ENCODE measurements around the gene PKHD1. TPM values are rescaled to one million over a fixed set of nuclear protein-coding genes. Genes with fewer than 3 reads are reported as not detected.
"Not testable (repeated sequence)": the region's sequence is repeated elsewhere in the genome, so short reads cannot be mapped to it uniquely, and the experiment has no call there.

PKHD1 gene
- polyA plus RNA-seq, 10 donors: 2.1 to 6.8 (median 4.2) TPM

DNA sequence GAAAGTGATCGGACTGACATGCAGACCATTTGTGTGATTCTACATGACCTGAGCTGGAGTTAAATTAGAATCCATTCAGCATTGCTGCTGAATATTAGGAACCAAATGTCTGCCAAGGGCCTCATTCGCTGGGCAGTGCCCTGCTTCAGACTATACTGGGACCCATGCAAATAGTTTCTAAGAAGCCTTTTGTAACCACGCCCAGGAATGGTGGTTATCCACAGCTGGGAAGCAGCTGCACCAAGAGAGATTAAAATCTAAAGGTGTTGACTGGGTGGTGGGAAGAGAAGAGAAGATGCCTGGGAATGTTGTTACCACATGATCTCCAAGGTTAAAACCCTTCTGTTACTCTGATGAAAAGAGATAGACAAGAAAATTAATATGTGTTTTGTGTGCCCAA is 156.8 kb downstream of the PKHD1 start:
- peak in 1 of 3 donors; percentile 12 for DNase-seq

DNA sequence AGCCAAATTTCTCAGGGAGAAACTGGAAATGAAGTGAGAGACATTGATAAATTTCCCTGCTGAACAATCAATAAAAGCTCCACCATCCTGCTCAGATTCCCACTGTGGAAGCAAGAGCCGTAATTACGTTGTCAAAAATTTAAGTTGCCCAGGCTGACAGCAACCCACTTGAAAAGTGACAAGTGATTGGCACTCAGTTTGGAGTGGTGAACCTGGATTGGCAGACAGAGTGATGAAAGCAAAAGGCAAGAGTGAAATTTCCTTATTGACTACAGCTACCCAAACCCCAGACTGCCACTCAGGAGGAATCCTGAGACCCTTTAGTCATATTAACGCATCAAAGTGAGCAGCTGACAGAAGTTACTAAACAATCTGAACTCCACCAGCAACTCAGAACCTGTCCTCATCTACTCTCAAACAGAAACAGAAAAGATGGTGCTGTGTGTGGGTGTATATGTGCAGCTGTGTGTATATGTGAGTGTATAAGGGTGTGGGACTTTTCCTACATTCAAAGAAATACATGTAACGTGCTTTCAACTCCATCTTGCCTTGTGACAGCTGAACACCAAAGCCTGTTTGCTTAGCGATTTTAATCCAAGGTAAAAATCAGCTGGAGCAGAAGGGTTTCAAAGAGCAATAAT is 157.4 kb downstream of the PKHD1 start:
- no peak for DNase-seq

DNA sequence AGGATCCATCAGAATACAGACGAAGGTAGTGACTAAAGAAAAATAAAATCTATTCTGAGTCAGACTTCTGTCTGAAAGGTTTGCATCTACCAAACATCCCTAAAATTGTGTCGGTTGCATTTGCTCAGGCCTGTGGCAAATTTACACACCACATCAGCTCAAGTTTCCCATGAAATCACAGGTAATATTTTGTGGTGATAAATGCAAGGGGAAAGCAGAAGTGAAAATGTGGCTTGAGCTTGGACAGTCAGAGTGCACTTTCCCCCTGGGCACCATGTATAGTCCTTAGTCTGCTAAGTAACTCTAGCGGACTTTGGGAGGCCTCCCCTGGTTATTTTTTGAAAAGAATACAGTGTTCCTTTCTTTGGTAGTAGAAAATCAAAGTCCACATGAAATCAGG is 159.1 kb downstream of the PKHD1 start:
- no peak for DNase-seq

DNA sequence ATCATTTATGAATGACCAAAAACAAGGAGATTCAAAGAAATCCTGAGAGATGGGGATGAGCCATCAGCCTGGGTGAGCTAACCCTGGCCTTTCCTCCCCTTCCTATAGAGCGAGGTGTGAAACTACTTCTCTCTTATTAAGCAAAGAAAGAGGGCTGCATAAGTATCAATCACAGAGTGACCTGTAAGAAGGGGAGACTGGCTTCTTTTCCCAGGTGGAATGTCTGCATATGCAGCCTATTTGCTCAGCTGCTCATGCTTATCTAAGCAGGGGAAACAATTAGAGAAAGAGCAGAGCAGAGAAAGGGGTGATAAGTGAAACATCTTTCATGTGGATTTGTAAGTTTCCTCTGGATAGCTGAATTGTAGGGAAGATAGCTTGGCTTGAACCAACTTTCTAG is 160.0 kb downstream of the PKHD1 start:
- no peak for DNase-seq

DNA sequence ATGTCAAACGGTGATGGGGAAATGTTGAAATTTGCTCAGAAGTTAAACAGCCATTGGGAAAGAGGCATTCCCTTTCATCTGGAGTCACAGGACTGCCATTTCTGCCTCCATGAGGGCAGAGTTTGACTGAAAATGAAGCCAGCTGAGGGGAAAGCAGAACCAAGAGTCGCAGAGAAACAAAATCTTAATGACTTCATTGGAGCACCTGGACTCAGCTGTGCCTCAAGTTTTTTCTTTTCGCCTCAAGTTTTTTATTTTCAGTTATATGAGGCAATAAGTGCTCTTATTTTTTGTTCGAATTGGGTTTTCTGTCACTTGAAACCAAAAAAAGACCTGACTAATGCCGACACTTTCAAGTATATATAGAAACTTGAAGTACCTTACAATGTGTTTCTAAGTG is 161.3 kb downstream of the PKHD1 start:
- no peak for DNase-seq

DNA sequence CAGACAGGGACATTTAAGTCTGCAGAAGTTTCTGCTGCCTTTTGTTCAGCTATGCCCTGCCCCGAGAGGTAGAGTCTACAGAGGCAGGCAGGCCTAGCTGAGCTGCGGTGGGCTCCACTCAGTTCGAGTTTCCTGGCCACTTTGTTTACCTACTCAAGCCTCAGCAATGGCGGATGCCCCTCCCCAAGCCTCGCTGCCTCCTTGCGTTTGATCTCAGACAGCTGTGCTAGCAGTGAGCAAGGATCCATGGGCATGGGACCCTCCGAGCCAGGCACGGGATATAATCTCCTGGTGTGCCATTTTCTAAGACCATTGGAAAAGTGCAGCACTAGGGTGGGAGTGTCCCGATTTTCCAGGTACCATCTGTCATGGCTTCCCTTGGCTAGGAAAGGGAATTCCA is 164.9 kb downstream of the PKHD1 start:
- DNase-seq: not testable (repeated sequence)

DNA sequence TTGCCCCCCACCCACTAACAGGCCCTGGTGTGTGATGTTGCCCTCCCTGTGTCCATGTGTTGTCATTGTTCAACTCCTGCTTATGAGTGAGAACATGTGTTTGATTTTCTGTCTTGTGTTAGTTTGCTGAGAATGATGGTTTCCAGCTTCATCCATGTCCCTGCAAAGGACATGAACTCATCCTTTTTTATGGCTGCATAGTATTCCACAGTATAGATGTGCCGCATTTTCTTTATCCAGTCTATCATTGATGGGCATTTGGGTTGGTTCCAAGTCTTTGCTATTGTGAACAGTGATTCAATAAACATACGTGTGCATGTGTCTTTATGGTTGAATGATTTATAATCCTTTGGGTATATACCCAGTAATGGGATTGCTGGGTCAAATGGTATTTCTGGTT is 169.1 kb downstream of the PKHD1 start:
- not testable (repeated sequence) for DNase-seq

DNA sequence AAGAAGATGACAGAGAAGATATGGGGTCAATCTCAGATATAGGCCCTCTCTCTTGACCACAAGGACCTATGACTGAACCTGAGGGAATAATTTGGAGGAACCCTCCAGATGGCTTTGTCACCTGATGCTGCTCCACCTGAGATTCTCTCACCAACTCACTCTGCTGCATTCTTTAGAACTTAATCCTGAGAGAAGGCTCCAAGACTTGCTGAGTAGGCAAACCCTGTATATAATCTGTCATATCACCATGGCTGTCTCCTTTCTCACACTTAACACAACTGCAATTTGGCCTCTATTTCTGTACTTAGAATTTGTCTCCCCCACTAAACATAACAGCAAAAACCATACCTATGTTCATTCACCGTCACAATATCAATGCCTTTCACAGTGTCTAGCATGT is 172.3 kb downstream of the PKHD1 start:
- no peak for DNase-seq

DNA sequence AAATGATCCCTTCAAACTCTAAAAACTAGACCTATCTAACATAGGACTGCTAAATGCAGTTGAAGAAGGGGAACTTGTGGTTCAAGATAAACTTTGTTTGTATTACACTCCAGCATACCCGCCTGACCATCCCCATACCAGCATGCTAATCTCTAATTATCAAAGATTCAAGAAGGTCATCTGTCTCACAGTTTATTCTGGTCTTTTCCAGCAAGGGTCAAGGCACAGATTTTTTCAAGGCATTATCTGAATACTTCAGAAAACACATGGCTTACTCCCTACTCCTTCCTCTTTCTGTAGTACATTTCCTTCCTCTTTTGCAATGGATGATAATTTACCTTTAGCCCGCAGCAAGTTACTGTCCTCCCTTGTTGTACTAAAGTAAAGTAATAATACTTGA is 174.1 kb downstream of the PKHD1 start:
- DNase-seq: no peak

DNA sequence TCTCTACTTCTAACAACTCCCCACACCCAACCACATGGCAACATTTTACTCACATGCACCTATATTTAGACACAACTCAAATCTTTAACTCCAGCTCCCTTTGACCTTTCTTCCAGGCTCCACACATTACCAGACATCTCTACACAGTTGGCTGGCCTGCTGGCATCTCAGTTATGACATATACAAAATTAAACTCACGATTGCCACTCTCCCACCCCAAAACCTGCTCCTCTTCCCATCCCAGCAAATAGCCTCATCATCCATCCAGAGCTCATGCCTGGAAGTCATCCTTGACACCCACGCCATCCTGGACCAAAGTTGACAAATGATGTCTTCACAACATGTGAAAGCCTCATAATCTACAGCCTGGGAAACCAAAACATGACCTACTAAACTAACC is 176.6 kb downstream of the PKHD1 start:
- no peak for DNase-seq

DNA sequence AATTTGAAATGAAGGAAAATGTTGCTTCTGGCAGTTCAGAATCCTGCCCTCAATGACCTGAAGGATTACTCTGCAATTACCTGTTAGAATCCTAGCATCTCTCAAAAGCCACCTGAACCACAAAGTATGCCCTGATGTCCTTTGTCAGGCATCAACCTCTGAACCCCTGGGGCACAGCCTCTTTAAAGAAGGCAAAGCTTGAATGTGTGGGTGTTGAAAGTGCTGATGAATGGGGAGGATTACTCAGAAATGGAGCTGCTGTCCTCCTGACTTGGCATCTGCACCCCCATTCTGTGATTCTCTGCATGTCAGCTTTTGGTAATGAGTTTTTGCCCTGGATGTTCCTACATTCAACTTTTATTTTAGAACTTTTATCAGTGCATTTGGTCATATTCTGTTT is 179.2 kb downstream of the PKHD1 start:
- no peak for DNase-seq

DNA sequence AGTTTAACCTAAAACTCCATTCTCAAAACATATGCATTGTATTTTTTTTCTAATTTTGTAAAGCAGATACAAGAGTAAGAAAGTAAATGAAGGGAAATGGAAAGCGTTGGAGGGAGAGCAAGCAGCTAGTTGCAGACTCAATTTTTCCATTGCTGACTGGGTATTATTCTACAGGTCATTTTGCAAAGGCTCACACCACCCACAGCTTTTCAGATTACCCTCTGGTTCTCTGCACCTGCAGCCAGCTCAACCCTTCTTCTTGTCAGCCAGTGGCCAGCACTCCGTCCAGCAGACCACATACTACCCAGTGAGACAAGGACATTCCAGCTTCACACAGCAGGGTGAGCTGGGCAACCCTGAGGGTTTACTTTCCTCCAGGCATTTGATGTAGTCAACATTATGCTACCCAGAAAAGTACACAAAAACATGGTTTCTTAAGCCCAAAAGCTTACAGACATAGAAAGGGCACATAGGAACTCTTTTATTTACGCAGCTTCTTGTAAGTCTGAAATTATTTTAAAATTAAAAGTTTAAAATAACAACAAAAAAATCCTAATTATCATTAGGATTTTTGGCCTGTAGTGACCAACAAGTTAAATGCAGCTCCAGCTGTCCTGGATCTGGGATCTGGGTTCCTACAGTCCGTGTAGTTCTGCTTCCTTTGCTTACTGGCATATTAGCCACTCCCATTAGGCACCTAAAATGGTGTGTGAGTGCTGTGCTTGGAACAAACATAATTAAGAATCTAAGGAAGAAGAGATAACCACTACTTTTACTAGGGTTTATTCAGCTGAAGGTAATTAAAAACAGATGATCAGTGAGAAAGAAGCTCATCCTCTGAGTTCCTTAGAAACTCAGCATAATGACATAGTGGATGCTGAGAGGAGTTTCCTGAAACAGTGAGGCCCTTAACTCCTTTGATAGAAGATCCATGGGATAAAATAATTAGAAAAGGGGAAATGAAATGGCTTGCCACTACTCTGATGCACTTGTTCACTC is 185.3 kb downstream of the PKHD1 start:
- no peak for DNase-seq

DNA sequence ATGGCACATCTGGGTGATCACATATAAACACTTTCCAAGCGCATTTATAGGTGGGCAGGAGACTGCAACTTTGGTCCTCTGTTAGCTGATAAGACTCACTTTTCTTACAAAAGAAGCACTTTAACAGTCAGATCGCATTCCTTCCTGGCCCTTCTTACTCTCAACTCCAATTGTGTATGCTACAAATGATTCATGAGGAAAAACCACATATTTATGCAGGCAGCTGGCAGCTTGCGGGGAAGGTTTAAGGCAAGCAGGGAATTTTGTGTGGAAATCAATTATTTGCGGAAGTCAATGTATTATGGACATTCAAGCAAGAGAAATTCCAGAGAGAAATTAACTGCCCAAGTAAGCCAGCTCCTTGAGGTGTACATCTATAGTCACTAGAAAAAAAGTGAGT is 194.0 kb downstream of the PKHD1 start:
- DNase-seq: peak in 2 of 3 donors; percentile 10 to 46

DNA sequence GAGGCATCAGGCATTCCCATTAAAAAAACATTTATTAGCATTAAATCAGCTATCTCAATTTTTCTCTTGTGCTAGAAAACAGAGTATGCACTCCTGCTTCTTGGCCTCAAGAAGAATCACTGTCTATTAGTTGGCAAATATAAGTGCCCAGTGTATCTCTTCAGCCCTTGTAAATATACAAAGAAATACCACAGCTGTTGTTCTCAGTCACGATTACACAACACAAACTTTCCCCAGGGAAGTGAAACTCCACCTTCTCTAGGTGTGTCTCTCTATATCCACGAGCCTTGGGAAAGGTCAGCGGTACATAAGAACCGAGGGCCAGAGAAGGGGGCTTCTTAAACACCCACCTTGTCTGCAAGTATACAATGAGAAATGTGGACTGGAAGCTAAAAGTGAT is 194.7 kb downstream of the PKHD1 start:
- DNase-seq: peak in 2 of 3 donors; percentile 6 to 24

DNA sequence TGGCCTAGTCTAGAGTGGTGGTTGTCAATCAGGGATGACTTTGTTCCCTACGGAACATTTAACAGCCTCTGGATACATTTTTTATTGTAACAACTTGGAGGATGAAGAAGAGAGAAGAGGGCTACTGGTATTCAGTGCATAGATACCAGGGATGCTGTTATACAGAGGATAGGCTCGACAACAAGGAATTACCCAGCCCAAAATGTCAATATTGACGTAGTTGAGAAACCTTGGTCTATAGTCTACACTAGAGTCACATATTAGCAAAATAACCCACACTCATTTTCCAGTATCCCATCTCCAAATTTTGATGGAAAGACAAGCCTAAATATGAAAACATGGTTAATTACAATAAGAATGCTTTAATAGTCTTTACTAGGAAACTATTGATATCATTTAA is 195.1 kb downstream of the PKHD1 start:
- no peak for DNase-seq

DNA sequence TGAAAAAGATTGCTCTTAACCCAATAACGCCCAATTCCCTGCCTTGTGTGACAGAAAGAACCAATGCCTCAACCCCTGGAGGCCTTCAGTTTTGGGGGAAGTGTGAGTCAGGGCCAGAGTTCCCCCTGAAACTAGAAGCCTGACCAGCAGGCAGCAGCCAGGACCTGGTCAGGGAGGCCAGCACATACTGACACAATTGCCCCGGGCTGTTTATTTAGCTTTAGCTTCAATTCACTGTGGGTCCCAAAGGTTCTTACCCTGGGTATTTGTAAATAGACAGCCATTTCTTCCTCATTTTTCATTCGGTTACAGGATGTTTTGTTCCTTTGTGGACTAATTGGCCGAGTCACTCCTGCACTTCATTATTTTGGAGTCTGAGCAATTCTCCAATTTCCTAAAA is 195.6 kb downstream of the PKHD1 start:
- no peak for DNase-seq

DNA sequence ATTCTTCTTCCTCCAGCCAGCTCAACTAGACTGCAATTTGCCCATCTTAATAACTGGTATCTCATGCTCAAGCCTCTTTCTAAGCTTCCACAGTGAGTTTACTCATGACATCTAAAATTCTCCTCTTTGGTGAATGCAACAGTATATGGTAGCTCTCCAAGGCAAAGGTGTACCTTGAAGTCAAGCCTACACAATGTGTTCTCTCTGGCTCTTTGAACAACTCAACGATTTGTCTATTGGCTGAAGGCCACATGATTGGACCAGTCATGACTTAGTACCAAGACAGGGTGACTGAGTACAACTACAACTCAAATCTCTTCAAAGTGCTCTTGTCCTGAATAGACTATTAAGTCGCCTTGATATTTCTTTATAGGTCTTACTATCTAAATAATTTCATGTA is 199.6 kb downstream of the PKHD1 start:
- DNase-seq: no peak

DNA sequence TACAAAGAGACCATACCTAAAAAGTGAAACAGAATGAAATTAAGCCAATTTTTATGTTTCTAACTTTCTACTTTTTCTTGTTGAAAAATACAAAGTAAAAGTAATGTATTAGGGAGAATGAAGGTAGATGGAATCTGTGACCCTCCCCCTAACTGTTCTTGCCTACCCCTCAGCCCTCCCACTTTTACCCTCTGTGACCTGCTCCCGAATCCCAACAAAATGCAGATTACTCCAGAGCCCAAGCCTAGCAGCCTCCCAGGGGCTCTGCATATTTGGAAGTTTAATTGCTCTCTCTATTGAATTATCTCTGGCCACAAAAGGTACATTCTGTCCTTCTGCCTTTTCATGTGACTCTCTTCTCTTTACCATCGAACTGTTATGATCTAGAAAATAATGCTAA is 201.5 kb downstream of the PKHD1 start:
- no peak for DNase-seq

DNA sequence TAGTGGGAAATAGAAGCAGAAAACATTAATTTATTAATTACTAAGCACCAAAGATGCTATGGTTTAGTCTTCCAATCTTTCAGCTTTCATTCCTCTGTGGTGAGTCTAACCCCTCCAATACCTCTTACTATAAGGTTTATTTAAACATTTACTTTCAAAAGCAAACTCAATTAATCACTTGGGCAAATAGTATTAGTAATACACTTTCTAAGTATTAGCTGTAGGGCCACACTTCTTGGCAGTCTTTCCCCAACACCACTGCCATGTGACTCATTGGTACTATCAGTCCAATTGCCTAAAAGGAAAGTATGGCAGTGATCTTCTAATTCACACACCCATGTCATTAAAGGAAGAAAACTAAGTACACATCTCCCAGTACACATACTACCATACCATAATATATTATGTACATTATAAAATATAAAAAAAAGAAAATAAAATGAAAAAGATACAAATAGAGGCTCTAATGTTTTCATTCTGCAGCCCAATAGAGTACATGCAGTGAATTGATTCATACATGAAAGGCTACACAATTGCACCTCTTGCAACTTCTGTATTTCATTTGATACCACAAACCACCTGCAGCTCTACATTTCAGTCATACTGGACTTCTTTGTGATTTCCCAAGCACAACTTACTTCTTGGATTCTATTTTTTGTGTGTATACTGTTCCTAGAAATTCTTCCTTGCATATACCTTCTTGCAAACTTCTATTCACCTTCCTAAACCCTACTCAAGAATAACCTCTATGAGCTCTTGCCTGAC is 218.6 kb downstream of the PKHD1 start:
- no peak for DNase-seq

DNA sequence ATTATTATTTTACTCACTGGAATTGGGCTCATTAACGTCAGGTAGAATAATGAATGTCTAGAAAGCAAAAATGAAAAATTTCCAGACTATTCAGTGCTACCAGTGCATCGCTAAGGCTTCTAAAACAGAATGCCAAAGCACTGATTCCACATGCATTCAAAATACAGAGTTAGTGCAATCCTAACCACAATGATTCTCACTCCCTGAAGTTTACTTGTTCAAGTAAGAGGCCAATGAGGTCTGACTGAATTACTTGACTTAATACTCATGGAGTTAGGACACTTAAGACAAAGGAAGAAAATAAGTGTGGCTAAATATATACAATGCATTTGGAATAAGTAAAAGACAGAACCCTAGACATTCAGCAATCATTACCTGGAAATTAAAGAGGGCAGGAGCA is 220.5 kb downstream of the PKHD1 start:
- DNase-seq: no peak

DNA sequence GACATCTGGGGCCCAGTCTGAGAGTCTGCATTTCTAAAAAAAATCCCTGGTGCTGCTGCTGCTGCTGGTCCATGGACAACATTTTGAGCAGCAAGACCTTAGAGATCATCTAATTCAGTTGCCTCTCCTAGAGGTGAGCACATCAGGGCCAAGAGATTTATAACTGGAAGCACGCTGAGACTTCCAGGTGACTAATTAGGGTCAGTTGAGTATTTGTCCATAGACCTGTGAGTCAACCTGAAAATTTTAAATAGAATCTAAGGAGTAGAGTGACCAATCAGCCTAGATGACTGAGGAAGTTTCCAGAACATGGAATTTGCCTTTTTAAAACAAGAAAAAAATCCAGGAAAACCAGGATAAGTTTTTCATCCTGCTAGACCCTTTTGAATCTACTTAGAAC is 221.4 kb downstream of the PKHD1 start:
- no peak for DNase-seq

DNA sequence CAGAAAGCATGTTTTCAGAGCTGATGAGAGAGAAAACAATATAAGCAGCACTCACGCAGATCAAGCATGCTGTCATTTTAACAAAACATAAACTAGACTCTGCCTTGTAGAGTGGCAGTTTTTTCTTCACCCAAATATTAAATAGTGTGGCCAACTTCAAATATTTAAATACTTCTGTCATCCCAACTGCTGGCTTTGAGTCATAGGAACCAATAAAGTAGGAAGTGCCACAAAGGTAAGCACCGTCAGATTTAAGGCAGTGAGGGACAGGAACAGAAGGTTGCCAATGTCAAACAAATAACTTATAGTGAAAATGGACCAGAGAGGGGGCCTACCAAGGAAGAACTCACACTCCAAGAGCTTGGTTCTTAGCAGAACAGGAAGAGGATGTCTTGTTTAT is 222.2 kb downstream of the PKHD1 start:
- no peak for DNase-seq

DNA sequence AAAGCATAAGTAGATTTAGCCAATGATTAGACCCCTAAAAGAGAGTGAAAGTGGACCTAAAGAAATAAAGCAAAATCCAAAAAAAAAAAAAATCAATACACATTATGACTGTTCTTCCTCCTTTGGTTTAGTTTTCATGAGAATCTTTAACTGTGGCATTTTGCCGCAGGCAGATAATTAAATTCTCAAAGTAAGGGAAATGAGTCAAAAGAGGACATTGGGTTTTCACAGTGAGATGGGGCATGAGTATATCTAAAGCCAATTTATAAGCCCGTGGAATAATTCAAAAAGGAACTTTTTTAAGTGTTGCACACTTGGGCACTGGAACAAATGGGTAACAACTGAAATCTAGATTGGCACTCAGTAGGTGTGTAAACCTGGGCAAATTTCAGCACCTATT is 230.3 kb downstream of the PKHD1 start:
- no peak for DNase-seq
